Tibial nerve (tissue), 3 donors: ENCODE results near the gene INPP5A.

Source experiments
- POLR2A ChIP-seq, 2 donors: fragments of 450-650 bp; IDR thresholded peaks; one replicate each; pipeline ENCODE4 v1.6.1; 2017; ENCODE audit warnings: antibody characterized with exemption in 2 of 2, mild to moderate bottlenecking in 2 of 2, moderate library complexity in 2 of 2
- TF ChIP-seq, protein P1 (sequence below), 5 experiments: fragments of 200-600 bp in 3 of 5; fragments of 450-650 bp in 2 of 5; sonication (generic) in 3 of 5; IDR thresholded peaks; one replicate each; pipeline ENCODE4 v1.5.1; 2016 to 2019; ENCODE audit warnings: antibody characterized with exemption in 5 of 5, mild to moderate bottlenecking in 3 of 5, moderate library complexity in 2 of 5

DNA sequence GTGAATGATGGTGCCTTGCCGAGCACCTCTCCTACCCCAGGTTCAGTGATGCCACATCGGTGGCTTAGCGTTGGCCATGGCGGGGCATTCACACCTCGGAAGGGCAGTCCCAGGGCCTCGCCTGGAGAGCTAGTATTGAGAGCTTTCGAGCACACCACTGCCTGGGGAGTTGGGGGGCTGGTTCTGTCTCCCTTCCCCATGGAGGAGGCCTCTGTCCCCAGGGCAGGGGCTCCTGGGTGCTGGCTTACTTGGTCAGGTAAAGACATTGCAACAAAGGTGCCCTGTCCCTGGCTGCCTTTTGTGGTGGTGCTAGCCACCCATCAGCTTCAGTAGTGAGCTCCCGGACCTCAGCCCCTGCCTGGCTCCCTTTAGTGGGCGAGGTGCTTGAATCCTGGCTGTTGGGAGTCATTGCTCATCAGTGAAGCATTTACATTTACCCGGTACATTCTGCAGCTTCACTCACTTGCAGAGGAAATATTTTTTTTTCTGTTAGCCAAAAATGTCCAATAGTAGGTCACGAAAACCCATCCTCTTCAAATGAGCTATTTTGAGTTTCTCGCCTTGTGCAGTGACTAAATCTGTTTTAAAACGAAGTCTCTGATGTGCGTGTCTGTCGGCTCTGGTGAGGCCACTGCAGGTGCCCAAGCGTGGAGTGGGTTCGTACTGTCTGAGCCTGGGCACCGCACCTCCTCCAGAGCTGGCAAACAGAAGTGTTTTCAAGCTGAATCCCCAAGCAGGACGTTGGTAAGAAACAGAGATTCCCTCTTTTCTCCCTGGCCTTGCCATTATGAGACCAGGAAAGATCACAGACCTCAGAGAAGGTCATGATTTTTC is 95.5 kb downstream of the INPP5A start:
- TF ChIP-seq, protein P1, sequence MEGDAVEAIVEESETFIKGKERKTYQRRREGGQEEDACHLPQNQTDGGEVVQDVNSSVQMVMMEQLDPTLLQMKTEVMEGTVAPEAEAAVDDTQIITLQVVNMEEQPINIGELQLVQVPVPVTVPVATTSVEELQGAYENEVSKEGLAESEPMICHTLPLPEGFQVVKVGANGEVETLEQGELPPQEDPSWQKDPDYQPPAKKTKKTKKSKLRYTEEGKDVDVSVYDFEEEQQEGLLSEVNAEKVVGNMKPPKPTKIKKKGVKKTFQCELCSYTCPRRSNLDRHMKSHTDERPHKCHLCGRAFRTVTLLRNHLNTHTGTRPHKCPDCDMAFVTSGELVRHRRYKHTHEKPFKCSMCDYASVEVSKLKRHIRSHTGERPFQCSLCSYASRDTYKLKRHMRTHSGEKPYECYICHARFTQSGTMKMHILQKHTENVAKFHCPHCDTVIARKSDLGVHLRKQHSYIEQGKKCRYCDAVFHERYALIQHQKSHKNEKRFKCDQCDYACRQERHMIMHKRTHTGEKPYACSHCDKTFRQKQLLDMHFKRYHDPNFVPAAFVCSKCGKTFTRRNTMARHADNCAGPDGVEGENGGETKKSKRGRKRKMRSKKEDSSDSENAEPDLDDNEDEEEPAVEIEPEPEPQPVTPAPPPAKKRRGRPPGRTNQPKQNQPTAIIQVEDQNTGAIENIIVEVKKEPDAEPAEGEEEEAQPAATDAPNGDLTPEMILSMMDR (IDR thresholded peaks at IDR 0.05): no peak
- no peak for TF ChIP-seq POLR2A (IDR thresholded peaks at IDR 0.05)
